Measurements from ENCODE around the gene DLEC1. TPM values are rescaled to one million over a fixed set of nuclear protein-coding genes. Genes with fewer than 3 reads are reported as not detected.

The DLEC1 gene
- total and polyA plus RNA-seq, 2 experiments from 2014 or later, result 0.15 TPM; not detected in 1

DNA sequence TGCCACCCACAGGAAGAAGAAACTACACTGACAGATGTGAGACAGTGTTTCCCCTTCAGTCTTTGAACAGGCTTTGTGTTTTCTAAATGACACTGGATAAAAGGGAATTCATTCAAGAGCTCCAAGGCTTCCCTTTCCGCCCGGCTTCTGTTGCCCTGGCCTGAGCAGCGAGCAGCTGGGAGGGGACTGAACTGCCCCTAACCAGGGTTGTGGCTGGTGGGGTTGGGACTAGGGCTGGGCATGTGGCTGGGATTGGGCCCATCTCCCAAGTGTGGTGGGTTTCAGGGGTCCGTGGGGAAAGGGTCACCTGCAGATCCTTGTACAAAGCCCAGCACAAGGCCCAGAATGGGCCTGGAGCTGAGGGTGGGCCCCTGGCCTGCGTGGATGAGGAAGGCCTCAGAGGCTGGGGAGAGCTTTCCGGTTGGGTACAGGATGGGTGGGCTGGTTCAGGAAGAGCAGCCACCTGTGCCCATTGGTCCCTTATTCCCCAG lies 38.0 kb upstream of the DLEC1 start:
- DNase-seq, result no peak
- H3K27me3 ChIP-seq (replicated peaks; ENCODE audit: insufficient read depth), result no peaks in the 10 kb centered on the region
- H3K27ac ChIP-seq, result no peak overlapping the region
- in situ Hi-C loops (cut with MboI), result no loop called here
- TF ChIP-seq EZH2phosphoT487 (IDR thresholded peaks at IDR 0.05; ENCODE audit: insufficient read depth, low read depth) (no peak), EZH2 (IDR thresholded peaks at IDR 0.05; ENCODE audit: insufficient read depth, poor library complexity, severe bottlenecking) (no peak)
- H3K4me2 ChIP-seq (ENCODE audit: unreplicated experiment), result no peak overlapping the region
- no peak overlapping the region for H2AFZ ChIP-seq
- no peaks in the 10 kb centered on the region for H4K20me1 ChIP-seq (ENCODE audit: insufficient read depth)
- H3K9ac ChIP-seq, result no peak overlapping the region
- H3K9me3 ChIP-seq (ENCODE audit: low read depth), result no peaks in the 10 kb centered on the region
- H3K79me2 ChIP-seq (ENCODE audit: insufficient read depth), result no peaks in the 10 kb centered on the region
- no peak overlapping the region for H3K4me3 ChIP-seq
- H3K9me2 ChIP-seq (ENCODE audit: insufficient read depth), result no peaks in the 10 kb centered on the region
- no peaks in the 10 kb centered on the region for H3K36me3 ChIP-seq (ENCODE audit: low read depth)
- 89 to 90% methylated on average over 6 of the region's 6 CpGs for WGBS, 2 experiments (ENCODE audit: low coverage in 1 of 2, low lambda C conversion rate in 2 of 2, missing lambda C conversion rate in 2 of 2)
- no peaks in the 10 kb centered on the region for H3F3A ChIP-seq (ENCODE audit: insufficient read depth)
- H3K4me1 ChIP-seq (ENCODE audit: insufficient read depth), result no peaks in the 10 kb centered on the region

DNA sequence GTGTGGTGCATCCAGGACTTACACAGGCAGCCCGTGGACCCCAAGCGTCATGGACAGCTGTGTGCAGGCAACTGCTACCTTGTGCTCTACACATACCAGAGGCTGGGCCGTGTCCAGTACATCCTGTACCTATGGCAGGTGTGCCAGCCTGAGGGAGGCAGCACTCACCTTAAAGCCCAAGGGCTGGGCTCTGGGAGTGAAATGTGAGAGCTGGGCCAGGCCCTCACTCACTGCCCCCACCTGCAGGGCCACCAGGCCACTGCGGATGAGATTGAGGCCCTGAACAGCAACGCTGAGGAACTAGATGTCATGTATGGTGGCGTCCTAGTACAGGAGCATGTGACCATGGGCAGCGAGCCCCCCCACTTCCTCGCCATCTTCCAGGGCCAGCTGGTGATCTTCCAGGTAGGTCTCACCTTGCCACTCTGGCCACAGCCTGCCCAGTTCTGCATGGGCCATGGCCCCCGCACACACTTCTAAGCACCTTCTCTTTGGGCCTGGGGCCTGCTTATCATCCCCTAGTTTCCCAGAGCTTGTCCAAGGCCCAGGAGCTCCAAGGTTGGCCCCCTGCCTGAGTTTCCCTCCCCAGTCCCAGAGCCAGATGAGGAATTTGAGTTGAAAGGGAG lies 37.4 kb upstream of the DLEC1 start:
- H3K9me2 ChIP-seq (ENCODE audit: insufficient read depth), result no peaks in the 10 kb centered on the region
- in situ Hi-C loops (cut with MboI), result no loop called here
- no peak for DNase-seq

DNA sequence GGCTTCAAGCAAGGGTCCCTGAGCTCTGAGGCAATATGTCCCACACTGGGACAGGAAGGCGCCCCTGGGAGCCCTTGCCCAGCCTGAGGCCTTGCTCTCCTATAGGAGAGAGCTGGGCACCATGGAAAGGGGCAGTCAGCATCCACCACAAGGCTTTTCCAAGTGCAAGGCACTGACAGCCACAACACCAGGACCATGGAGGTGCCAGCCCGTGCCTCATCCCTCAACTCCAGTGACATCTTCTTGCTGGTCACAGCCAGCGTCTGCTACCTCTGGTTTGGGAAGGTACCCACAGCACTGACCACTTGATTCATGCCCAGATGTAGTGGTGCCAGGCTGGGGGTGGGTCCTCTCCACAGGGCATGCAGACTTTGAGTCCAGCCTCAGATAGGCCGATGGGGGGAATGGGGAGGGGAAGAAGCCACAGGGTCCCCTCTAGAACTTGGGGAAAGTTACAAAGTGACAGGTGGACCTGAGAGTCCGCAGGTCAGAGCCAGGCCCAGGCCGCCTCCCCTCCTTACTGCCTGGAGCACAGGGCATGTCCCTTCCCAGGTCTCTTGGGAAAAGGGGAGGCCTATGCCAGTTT lies 36.6 kb upstream of the DLEC1 start:
- Histone ChIP-seq H3K27me3 (replicated peaks; ENCODE audit: insufficient read depth) (no peaks in the 10 kb centered on the region), H2AFZ (no peak overlapping the region), H3K4me3 (no peak overlapping the region), H4K20me1 (ENCODE audit: insufficient read depth) (no peaks in the 10 kb centered on the region), H3F3A (ENCODE audit: insufficient read depth) (no peaks in the 10 kb centered on the region), H3K27ac (no peak overlapping the region), H3K4me1 (ENCODE audit: insufficient read depth) (no peaks in the 10 kb centered on the region), H3K36me3 (ENCODE audit: low read depth) (no peaks in the 10 kb centered on the region), H3K9me3 (ENCODE audit: low read depth) (no peaks in the 10 kb centered on the region), H3K9me2 (ENCODE audit: insufficient read depth) (no peaks in the 10 kb centered on the region), H3K4me2 (ENCODE audit: unreplicated experiment) (no peak overlapping the region), H3K79me2 (ENCODE audit: insufficient read depth) (no peaks in the 10 kb centered on the region), H3K9ac (no peak overlapping the region)
- no peak for DNase-seq
- no peak for TF ChIP-seq EZH2phosphoT487 (IDR thresholded peaks at IDR 0.05; ENCODE audit: insufficient read depth, low read depth)
- TF ChIP-seq EZH2 (IDR thresholded peaks at IDR 0.05; ENCODE audit: insufficient read depth, poor library complexity, severe bottlenecking), result no peak
- in situ Hi-C loops (cut with MboI), result no loop called here
- 92 to 93% methylated on average over 6 of the region's 6 CpGs for WGBS, 2 experiments (ENCODE audit: low coverage in 1 of 2, low lambda C conversion rate in 2 of 2, missing lambda C conversion rate in 2 of 2)

More for the DNA sequence above, 37.4 kb upstream of the DLEC1 start:
- H3K27me3 ChIP-seq (replicated peaks; ENCODE audit: insufficient read depth), result no peaks in the 10 kb centered on the region
- no peaks in the 10 kb centered on the region for H3K4me1 ChIP-seq (ENCODE audit: insufficient read depth)
- H3K9ac ChIP-seq, result no peak overlapping the region
- H3K36me3 ChIP-seq (ENCODE audit: low read depth), result no peaks in the 10 kb centered on the region
- H3K4me2 ChIP-seq (ENCODE audit: unreplicated experiment), result no peak overlapping the region
- H2AFZ ChIP-seq, result no peak overlapping the region
- no peak overlapping the region for H3K27ac ChIP-seq
- no peak overlapping the region for H3K4me3 ChIP-seq
- H3F3A ChIP-seq (ENCODE audit: insufficient read depth), result no peaks in the 10 kb centered on the region
- H3K79me2 ChIP-seq (ENCODE audit: insufficient read depth), result no peaks in the 10 kb centered on the region
- no peaks in the 10 kb centered on the region for H4K20me1 ChIP-seq (ENCODE audit: insufficient read depth)
- H3K9me3 ChIP-seq (ENCODE audit: low read depth), result no peaks in the 10 kb centered on the region
- TF ChIP-seq EZH2 (IDR thresholded peaks at IDR 0.05; ENCODE audit: insufficient read depth, poor library complexity, severe bottlenecking) (no peak), EZH2phosphoT487 (IDR thresholded peaks at IDR 0.05; ENCODE audit: insufficient read depth, low read depth) (no peak)
- 88 to 92% methylated on average over 8 to 9 of the region's 9 CpGs for WGBS, 2 experiments (ENCODE audit: low coverage in 1 of 2, low lambda C conversion rate in 2 of 2, missing lambda C conversion rate in 2 of 2)

DNA sequence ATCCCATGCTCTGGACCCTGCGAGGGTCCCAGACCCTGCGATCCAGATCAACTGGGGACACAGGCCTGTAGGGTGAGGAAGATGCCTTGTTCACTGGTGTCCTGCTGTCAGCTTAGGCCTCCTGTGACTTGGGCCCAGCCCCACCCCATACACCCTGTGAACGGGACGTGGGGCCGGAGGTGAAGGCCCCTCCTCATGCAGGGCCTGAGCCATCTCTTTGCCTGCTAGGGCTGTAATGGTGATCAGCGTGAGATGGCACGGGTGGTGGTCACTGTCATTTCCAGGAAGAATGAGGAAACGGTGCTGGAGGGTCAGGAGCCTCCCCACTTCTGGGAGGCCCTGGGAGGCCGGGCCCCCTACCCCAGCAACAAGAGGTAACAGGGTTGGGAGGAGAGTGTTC lies 36.1 kb upstream of the DLEC1 start:
- Histone ChIP-seq H4K20me1 (ENCODE audit: insufficient read depth) (no peaks in the 10 kb centered on the region), H2AFZ (no peak overlapping the region), H3K4me3 (no peak overlapping the region), H3K4me1 (ENCODE audit: insufficient read depth) (no peaks in the 10 kb centered on the region), H3K36me3 (ENCODE audit: low read depth) (no peaks in the 10 kb centered on the region), H3K9ac (no peak overlapping the region), H3F3A (ENCODE audit: insufficient read depth) (no peaks in the 10 kb centered on the region), H3K4me2 (ENCODE audit: unreplicated experiment) (no peak overlapping the region), H3K27me3 (replicated peaks; ENCODE audit: insufficient read depth) (no peaks in the 10 kb centered on the region), H3K27ac (no peak overlapping the region), H3K9me3 (ENCODE audit: low read depth) (no peaks in the 10 kb centered on the region), H3K79me2 (ENCODE audit: insufficient read depth) (no peaks in the 10 kb centered on the region), H3K9me2 (ENCODE audit: insufficient read depth) (no peaks in the 10 kb centered on the region)
- in situ Hi-C loops (cut with MboI), result no loop called here
- no peak for DNase-seq
- WGBS, 2 experiments (ENCODE audit: low coverage in 1 of 2, low lambda C conversion rate in 2 of 2, missing lambda C conversion rate in 2 of 2), result 68 to 82% methylated on average over 7 to 9 of the region's 9 CpGs
- TF ChIP-seq EZH2 (IDR thresholded peaks at IDR 0.05; ENCODE audit: insufficient read depth, poor library complexity, severe bottlenecking) (no peak), EZH2phosphoT487 (IDR thresholded peaks at IDR 0.05; ENCODE audit: insufficient read depth, low read depth) (no peak)
